Mucosa of descending colon (tissue), 3 donors: ENCODE results near the gene PRDM16. TPM values are rescaled to one million over a fixed set of nuclear protein-coding genes. Genes with fewer than 3 reads are reported as not detected.

Source experiments
- ATAC-seq: fragments of 200-7000 bp; cut with Tn5 transposase; one replicate; pipeline ENCODE4 v1.9.1; 2020; ENCODE audit warnings: mild to moderate bottlenecking, moderate library complexity
- DNase-seq, 3 donors: peaks; one replicate each; pipeline ENCODE4 v3.0.0-alpha.2; 2020
- H3K36me3 ChIP-seq: fragments of 200-600 bp; one replicate; pipeline ENCODE4 v1.8.0; 2021; ENCODE audit warnings: low read depth, mild to moderate bottlenecking
- H3K4me1 ChIP-seq: fragments of 200-600 bp; one replicate; pipeline ENCODE4 v1.8.0; 2021; ENCODE audit warnings: low read depth, mild to moderate bottlenecking
- H3K4me3 ChIP-seq: fragments of 200-600 bp; one replicate; pipeline ENCODE4 v1.8.0; 2021; ENCODE audit warnings: mild to moderate bottlenecking
- H3K9me3 ChIP-seq: fragments of 200-600 bp; one replicate; pipeline ENCODE4 v1.8.0; 2021; ENCODE audit warnings: mild to moderate bottlenecking
- CTCF ChIP-seq: fragments of 200-600 bp; IDR thresholded peaks from one replicate; pipeline ENCODE4 v1.8.0; 2022; ENCODE audit warnings: antibody characterized with exemption, mild to moderate bottlenecking
- intact Hi-C, 2 donors: fragments of 100-400 bp; cut with DNase I in 1 of 2; cut with micrococcal nuclease in 1 of 2; formaldehyde crosslinking; loops; one replicate each; pipeline versions ENCODE4 v1.11.0 to v1.11.1; 2022; cut with DNase I, micrococcal nuclease
- total RNA-seq, 3 donors: library from RNA; stranded (reverse); fragmentation: NEBNext Ultra II Directional in 2 of 3; extraction: Animal tissue kit (Norgen Biotek cat#: 25700) in 2 of 3; gene quantifications; one replicate each; pipeline versions ENCODE4 v1.2.1 to v1.2.4, GENCODE V29; 2021 to 2023
- donor health status: DM: no; HTN: no; CAD: no; lungs with moderate emphysema.
- donor health status: DM: no; HTN: no; CAD: no.
- donor health status: DM: no; HTN: yes; CAD: no.

PRDM16 gene
- total RNA-seq, 3 donors from 2014 or later = 1.6 to 2.5 (median 2.4) TPM

DNA sequence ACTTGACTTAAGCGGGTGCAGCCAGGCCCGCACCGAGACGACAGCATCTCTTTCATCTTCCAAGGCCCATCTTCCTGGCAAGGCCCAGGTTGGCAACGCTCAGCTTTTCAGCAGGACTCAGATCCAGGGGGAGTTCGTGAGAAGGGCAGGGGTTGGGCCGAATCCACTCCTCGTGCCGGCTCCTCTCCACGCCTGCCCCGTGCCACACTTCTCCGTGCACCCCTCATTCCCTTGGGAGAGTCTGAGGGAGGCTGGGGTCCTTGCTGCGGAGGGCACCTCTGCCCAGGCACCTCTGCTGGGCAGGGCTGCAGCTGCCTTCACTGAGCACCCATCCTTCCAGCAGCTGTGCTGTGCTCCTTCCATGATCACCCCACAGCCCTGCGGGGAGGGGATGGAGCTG, 22.3 kb downstream of the PRDM16 start:
- Histone ChIP-seq H3K9me3 (no peaks in the 10 kb centered on the region), H3K4me3 (no peak overlapping the region), H3K4me1 (no peaks in the 10 kb centered on the region), H3K36me3 (no peaks in the 10 kb centered on the region)
- ATAC-seq = no peak
- TF ChIP-seq CTCF = no peak
- intact Hi-C loops = no loop called here
- no peak for DNase-seq

GRCh38 chr1:3092530-3092929, 23.5 kb downstream of the PRDM16 start:
- no peaks in the 10 kb centered on the region for H3K9me3 ChIP-seq
- no peaks in the 10 kb centered on the region for H3K36me3 ChIP-seq
- no peak for TF ChIP-seq CTCF
- no peak for DNase-seq
- no peak for ATAC-seq
- no peaks in the 10 kb centered on the region for H3K4me1 ChIP-seq
- no peak overlapping the region for H3K4me3 ChIP-seq
- intact Hi-C loops = no loop called here

DNA sequence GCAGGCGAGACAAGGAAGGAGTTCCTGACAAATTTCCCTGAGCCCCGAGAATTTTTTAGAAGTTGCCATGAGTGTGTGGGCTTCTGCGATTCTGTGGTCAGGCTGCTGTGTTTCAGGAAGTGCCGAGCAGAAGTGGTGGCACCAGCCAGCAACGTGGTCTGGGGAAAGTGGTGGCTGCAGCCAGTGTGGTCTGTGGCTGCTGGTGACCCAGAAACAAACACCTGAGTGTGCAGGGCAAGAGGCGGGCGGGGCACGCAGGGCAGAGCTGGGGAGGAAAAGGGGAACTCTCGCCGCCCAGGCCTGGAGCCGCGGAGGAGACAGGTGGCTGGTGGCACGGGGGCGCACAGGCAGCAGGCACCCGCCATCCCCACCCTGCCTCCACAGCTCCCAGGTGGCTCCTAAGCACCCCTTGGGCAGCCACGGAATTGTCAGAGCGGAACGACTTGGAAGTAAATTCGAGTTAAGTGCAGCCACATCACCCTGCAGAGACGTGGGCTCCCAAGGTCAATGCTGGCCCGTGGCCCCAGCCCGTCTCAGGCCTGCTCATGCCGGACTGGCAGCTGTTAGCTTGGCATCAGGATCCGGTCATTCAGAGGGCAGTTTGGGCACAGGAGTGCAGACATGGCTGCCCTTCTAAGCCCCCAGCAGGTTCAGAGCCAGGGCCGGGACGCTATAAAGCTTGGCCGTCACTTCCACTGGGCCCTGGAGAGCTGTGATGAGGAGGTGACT, 25.1 kb downstream of the PRDM16 start:
- no peak for ATAC-seq
- TF ChIP-seq CTCF = no peak
- Histone ChIP-seq H3K9me3 (no peaks in the 10 kb centered on the region), H3K4me1 (no peaks in the 10 kb centered on the region), H3K4me3 (no peak overlapping the region), H3K36me3 (no peaks in the 10 kb centered on the region)
- DNase-seq = no peak
- intact Hi-C loops = no loop called here

GRCh38 chr1:3094863-3095780, 26.1 kb downstream of the PRDM16 start:
- Histone ChIP-seq H3K4me1 (no peaks in the 10 kb centered on the region), H3K36me3 (no peaks in the 10 kb centered on the region), H3K4me3 (no peak overlapping the region), H3K9me3 (no peaks in the 10 kb centered on the region)
- DNase-seq = no peak
- intact Hi-C loops = no loop called here
- ATAC-seq = no peak
- no peak for TF ChIP-seq CTCF

DNA sequence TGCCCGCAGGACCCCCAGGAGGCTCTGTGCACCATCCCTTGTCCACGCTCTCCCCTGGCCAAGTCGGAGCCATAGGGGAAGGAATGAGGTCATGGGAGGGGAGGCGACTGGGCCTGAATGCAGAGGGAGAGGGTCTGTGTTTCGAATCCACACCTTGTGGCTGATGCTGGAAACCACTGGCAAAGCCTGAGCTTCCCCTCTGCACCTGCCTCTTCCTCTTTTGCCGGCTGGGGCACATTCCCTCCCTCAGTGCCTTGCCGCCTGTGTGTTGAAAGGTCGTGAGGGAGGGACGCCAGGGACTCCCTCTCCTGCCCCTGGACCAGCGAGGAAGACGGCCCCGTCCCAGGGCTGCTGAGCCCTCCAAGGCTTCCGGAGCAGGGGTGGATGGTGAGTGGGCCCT, 27.3 kb downstream of the PRDM16 start:
- H3K4me3 ChIP-seq = no peak overlapping the region
- DNase-seq (no peak), ATAC-seq (no peak)
- TF ChIP-seq CTCF = no peak
- intact Hi-C loops = no loop called here
- no peaks in the 10 kb centered on the region for H3K9me3 ChIP-seq
- no peaks in the 10 kb centered on the region for H3K36me3 ChIP-seq
- H3K4me1 ChIP-seq = no peaks in the 10 kb centered on the region
